BE2C (cell line): ENCODE results near the gene NCOA7.
A peak's percentile ranks its signal among the peaks of the same experiment; 100 is the strongest.

Experiments
- DNase-seq: peaks from one replicate; pipeline ENCODE4 v3.0.0-alpha.2; 2020
- H3K27me3 ChIP-seq: fragments of 250-450 bp; sonication (Bioruptor Pico); 2 replicates; pipeline ENCODE4 v1.5.1; 2020; ENCODE audit warnings: mild to moderate bottlenecking
- H3K36me3 ChIP-seq: fragments of 250-450 bp; sonication (Bioruptor Pico); 2 replicates; pipeline ENCODE4 v1.5.1; 2020; ENCODE audit warnings: mild to moderate bottlenecking
- H3K4me1 ChIP-seq: fragments of 250-450 bp; sonication (Bioruptor Pico); 2 replicates; pipeline ENCODE4 v1.5.1; 2020
- H3K4me3 ChIP-seq: 2 replicates; pipeline ENCODE4 v1.5.1; 2011; ENCODE audit warnings: low read depth, low read length
- H3K9me3 ChIP-seq: fragments of 250-450 bp; sonication (Bioruptor Pico); 2 replicates; pipeline ENCODE4 v1.5.1; 2020
- TF ChIP-seq, protein P1 (sequence below): IDR thresholded peaks from 2 replicates; pipeline ENCODE4 v1.5.1; 2012; ENCODE audit warnings: mild to moderate bottlenecking, low read depth, low read length

Gene NCOA7

DNA sequence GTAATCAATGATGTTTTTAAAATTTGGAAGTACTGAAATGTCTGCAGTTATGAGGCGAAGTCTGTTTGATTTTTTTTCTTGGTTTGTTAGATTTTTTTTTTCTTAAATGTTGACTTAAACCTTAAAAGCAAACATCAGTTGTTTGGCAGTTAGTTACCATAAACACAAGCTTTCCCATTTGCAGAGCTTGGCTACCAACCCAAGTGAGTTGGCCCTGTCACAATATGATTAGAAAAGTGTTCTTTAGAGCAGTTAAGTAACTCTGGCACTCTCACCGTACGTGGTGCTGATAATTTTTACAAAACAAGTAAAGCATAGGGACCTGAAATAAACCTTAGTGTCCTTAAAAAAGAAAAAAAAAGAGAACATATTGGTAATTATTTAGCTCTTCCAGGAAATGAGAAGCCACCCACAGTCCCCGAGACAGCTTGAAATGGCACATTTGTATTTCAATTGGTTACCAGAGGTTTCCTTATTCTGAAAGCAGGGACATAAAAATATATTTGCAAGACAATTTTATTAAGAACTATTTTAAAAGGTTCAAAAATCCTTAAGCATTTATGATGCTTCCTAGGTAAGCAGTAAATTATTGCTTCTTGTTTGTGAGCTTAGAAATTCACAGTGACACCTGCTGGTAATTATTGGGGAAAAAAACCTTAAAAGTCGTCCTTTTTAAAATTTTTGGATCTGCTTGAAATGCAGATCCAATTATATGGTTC, 37.4 kb upstream of the NCOA7 start:
- no peak for DNase-seq
- Histone ChIP-seq H3K36me3 (no peaks in the 10 kb centered on the region), H3K4me1 (peaks cover under 1% of the 10 kb centered on the region; the same call in 1 of the 2 replicates), H3K27me3 (peaks cover 93% of the 10 kb centered on the region), H3K4me3 (no peak overlapping the region), H3K9me3 (no peaks in the 10 kb centered on the region)
- TF ChIP-seq, protein P1, sequence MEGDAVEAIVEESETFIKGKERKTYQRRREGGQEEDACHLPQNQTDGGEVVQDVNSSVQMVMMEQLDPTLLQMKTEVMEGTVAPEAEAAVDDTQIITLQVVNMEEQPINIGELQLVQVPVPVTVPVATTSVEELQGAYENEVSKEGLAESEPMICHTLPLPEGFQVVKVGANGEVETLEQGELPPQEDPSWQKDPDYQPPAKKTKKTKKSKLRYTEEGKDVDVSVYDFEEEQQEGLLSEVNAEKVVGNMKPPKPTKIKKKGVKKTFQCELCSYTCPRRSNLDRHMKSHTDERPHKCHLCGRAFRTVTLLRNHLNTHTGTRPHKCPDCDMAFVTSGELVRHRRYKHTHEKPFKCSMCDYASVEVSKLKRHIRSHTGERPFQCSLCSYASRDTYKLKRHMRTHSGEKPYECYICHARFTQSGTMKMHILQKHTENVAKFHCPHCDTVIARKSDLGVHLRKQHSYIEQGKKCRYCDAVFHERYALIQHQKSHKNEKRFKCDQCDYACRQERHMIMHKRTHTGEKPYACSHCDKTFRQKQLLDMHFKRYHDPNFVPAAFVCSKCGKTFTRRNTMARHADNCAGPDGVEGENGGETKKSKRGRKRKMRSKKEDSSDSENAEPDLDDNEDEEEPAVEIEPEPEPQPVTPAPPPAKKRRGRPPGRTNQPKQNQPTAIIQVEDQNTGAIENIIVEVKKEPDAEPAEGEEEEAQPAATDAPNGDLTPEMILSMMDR, result 0 out of 2 replicates have a peak, but pooled peaks have one; percentile 21

DNA sequence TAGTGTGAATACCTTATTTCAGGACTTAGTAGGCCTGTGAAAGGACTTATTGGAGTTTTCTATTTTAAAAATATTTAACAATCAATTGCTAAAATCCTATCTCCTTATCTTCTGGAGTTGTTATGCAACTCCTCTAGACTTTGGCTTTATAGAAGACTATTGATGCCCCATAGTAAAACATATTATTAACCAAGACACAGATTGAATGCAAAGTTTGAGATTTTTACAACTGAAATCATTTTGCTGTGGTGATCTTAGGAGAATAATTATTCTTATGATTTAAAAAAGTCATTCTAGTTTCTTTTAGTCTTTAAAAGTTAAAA, 36.9 kb upstream of the NCOA7 start:
- H3K36me3 ChIP-seq, result no peaks in the 10 kb centered on the region
- H3K9me3 ChIP-seq, result no peaks in the 10 kb centered on the region
- H3K4me1 ChIP-seq, result no peaks in the 10 kb centered on the region
- no peak overlapping the region for H3K4me3 ChIP-seq
- no peak for DNase-seq
- H3K27me3 ChIP-seq, result peaks cover 93% of the 10 kb centered on the region
- TF ChIP-seq, protein P1, result no peak

GRCh38 chr6:125754566-125754965, 36.2 kb upstream of the NCOA7 start:
- TF ChIP-seq, protein P1, result no peak
- Histone ChIP-seq H3K36me3 (no peaks in the 10 kb centered on the region), H3K27me3 (peaks cover 93% of the 10 kb centered on the region), H3K9me3 (no peaks in the 10 kb centered on the region), H3K4me3 (no peak overlapping the region), H3K4me1 (no peaks in the 10 kb centered on the region)
- DNase-seq, result no peak

- H3K27me3 ChIP-seq, result peaks cover 90% of the 10 kb centered on the region
- no peaks in the 10 kb centered on the region for H3K4me1 ChIP-seq
- no peaks in the 10 kb centered on the region for H3K36me3 ChIP-seq
- TF ChIP-seq, protein P1, result peak; percentile 74
- peak overlapping the region; percentile 52 for H3K4me3 ChIP-seq
- H3K9me3 ChIP-seq, result no peaks in the 10 kb centered on the region
- DNase-seq, result peak; percentile 81
Observed at GRCh38 chr6:125759184-125759902, 31.4 kb upstream of the NCOA7 start.

GRCh38 chr6:125759959-125760457, 30.8 kb upstream of the NCOA7 start:
- no peak overlapping the region for H3K4me3 ChIP-seq
- H3K36me3 ChIP-seq, result no peaks in the 10 kb centered on the region
- peaks cover 89% of the 10 kb centered on the region for H3K27me3 ChIP-seq
- H3K9me3 ChIP-seq, result no peaks in the 10 kb centered on the region
- TF ChIP-seq, protein P1, result no peak
- no peak for DNase-seq
- H3K4me1 ChIP-seq, result no peaks in the 10 kb centered on the region
